HepG2 (cell line): ENCODE measurements around the gene GPR137. TPM values are rescaled to one million over a fixed set of nuclear protein-coding genes. Genes with fewer than 3 reads are reported as not detected.
A peak's percentile ranks its signal among the peaks of the same experiment; 100 is the strongest.

Source experiments
- CEBPG ChIP-seq: IDR thresholded peaks from 2 replicates; pipeline ENCODE4 v1.6.1; 2016
- DRAP1 ChIP-seq: IDR thresholded peaks from 2 replicates; pipeline ENCODE4 v1.6.1; 2016; ENCODE audit warnings: missing genetic modification reagents, missing compliant biosample characterization
- IRF9 ChIP-seq: sonication (generic); formaldehyde crosslinking; IDR thresholded peaks from 2 replicates; pipeline ENCODE4 v1.8.0; 2022; ENCODE audit warnings: missing genetic modification reagents, mild to moderate bottlenecking, borderline replicate concordance
- JUNB ChIP-seq: sonication (generic); formaldehyde crosslinking; IDR thresholded peaks from 2 replicates; pipeline ENCODE4 v1.8.0; 2022; ENCODE audit warnings: missing genetic modification reagents, mild to moderate bottlenecking, borderline replicate concordance
- MYC ChIP-seq: sonication (generic); formaldehyde crosslinking; IDR thresholded peaks from 2 replicates; pipeline ENCODE4 v1.9.0; 2021; ENCODE audit warnings: missing genetic modification reagents, borderline replicate concordance
- PCBP1 ChIP-seq: fragments of 200-400 bp; formaldehyde crosslinking; IDR thresholded peaks from 2 replicates; pipeline ENCODE4 v1.6.1; 2017; ENCODE audit warnings: mild to moderate bottlenecking, low read depth, low read length, borderline replicate concordance
- RCOR2 ChIP-seq: IDR thresholded peaks from 2 replicates; pipeline ENCODE4 v1.6.1; 2016; ENCODE audit warnings: missing biosample characterization, missing genetic modification reagents
- SKIL ChIP-seq: sonication (generic); formaldehyde crosslinking; IDR thresholded peaks from 2 replicates; pipeline ENCODE4 v1.8.0; 2022; ENCODE audit warnings: missing genetic modification reagents, mild to moderate bottlenecking, moderate library complexity, borderline replicate concordance
- TEAD2 ChIP-seq: sonication (generic); formaldehyde crosslinking; IDR thresholded peaks from 2 replicates; pipeline ENCODE4 v1.9.0; 2021; ENCODE audit warnings: missing genetic modification reagents
- TEAD3 ChIP-seq: optimal IDR thresholded peaks from 2 replicates; pipeline ENCODE3; 2016; ENCODE audit warnings: borderline replicate concordance
- TFE3 ChIP-seq: IDR thresholded peaks from 2 replicates; pipeline ENCODE4 v1.6.1; 2016
- ZBTB2 ChIP-seq: sonication (generic); formaldehyde crosslinking; IDR thresholded peaks from 2 replicates; pipeline ENCODE4 v1.8.0; 2022; ENCODE audit warnings: low read depth, missing genetic modification reagents
- ZFP36 ChIP-seq: fragments of 150-350 bp; IDR thresholded peaks from 2 replicates; pipeline ENCODE4 v1.6.1; 2018; ENCODE audit warnings: borderline replicate concordance, low read length, low read depth; ENCODE audit not compliant: partially characterized antibody
- ZNF234 ChIP-seq: sonication (generic); formaldehyde crosslinking; conservative IDR thresholded peaks from 2 replicates; pipeline ENCODE4 v1.5.1; 2020; ENCODE audit warnings: mild to moderate bottlenecking, missing genetic modification reagents
- ZNF282 ChIP-seq: fragments of 450-650 bp; IDR thresholded peaks from 2 replicates; pipeline ENCODE4 v1.6.1; 2018; ENCODE audit not compliant: partially characterized antibody
- ZNF724P ChIP-seq: sonication (generic); formaldehyde crosslinking; IDR thresholded peaks from 2 replicates; pipeline ENCODE4 v1.8.0; 2022; ENCODE audit warnings: missing genetic modification reagents, borderline replicate concordance
- ZNF770 ChIP-seq: sonication (generic); formaldehyde crosslinking; IDR thresholded peaks from 2 replicates; pipeline ENCODE4 v1.5.0; 2020; ENCODE audit warnings: mild to moderate bottlenecking, missing genetic modification reagents
- polyA plus RNA-seq, 8 experiments: library from polyadenylated mRNA; depleted of rRNA in 3 of 8; stranded (reverse) in 7 of 8; unstranded in 1 of 8; fragments of >200 nt; fragmentation: Illumina TruSeq in 4 of 8; extraction: Trizol in 4 of 8; gene quantifications; 2 replicates each; pipeline versions ENCODE4 v1.2.1 to v1.2.3, GENCODE V29; 2011 to 2016; ENCODE audit warnings: low read depth in 4 of 8, missing spikeins in 1 of 8, mixed read lengths in 1 of 8; ENCODE audit not compliant: insufficient read depth in 1 of 8
- total RNA-seq, 5 experiments: library from RNA; depleted of rRNA; stranded (reverse); fragments of >200 nt; fragmentation: Illumina TruSeq; extraction: Trizol; gene quantifications; 2 replicates each; pipeline ENCODE4 v1.2.3, GENCODE V29; 2016; ENCODE audit warnings: low read depth in 1 of 5

GPR137 gene
- total and polyA plus RNA-seq, 2 of the 13 experiments (the other 11 are each of a cell fraction or from before 2014, with no cell fraction given) = 8.5 to 13.2 TPM

GRCh38 chr11:64268893-64269539, 16.6 kb upstream of the GPR137 start (continued):
- TF ChIP-seq DRAP1 (no peak), TFE3 (CRISPR knock-in tag) (no peak), TEAD2 (CRISPR knock-in tag) (no peak), RCOR2 (CRISPR knock-in tag) (0 out of 2 replicates have a peak, but pooled peaks have one; percentile 31), ZNF724P (CRISPR knock-in tag) (no peak), CEBPG (CRISPR knock-in tag) (peak; percentile 45), ZNF282 (no peak), SKIL (CRISPR knock-in tag) (0 out of 2 replicates have a peak, but pooled peaks have one; percentile 23), JUNB (no peak), MYC (CRISPR knock-in tag) (no peak), ZNF770 (CRISPR knock-in tag) (no peak), ZNF234 (CRISPR knock-in tag) (0 out of 2 replicates have a peak, but pooled peaks have one; percentile 19), TEAD3 (CRISPR knock-in tag) (peak; percentile 76), IRF9 (CRISPR knock-in tag) (no peak), ZFP36 (peak; percentile 98), PCBP1 (peak; percentile 56; the same call in 1 of the 2 replicates), ZBTB2 (no peak)
